ENCODE results near the gene GPATCH2. TPM values are rescaled to one million over a fixed set of nuclear protein-coding genes. Genes with fewer than 3 reads are reported as not detected.

The GPATCH2 gene
- total RNA-seq, 1 donor from 2014 or later = 12.9 TPM

DNA sequence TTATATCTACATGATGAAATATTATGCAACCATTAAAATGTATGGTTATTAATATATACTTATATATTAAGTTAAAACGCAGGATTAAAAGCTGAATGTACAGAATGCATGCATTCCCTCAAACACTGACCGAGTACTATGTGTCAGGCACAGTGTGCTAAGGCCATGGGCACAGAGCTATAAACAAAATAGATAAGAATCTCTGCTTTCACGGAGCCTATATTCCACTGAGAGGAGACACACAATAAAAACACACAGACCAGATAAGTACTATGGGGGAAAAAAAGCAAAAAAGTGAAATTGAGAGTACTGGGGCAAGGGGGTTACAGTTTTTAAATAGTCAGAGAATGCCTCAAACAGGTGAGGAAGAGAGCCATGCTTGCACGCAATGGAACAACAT is 62.7 kb downstream of the GPATCH2 start:
- H3K27ac Mint-ChIP-seq = no peak overlapping the region
- H3K36me3 Mint-ChIP-seq (ENCODE audit: low read depth) = no peaks in the 10 kb centered on the region
- no peaks in the 10 kb centered on the region for H3K9me3 Mint-ChIP-seq
- no peak overlapping the region for H3K4me3 Mint-ChIP-seq
- no peak for DNase-seq (ENCODE audit: low spot score)
- H3K27me3 Mint-ChIP-seq (ENCODE audit: insufficient read depth) = no peaks in the 10 kb centered on the region
- intact Hi-C loops (cut with micrococcal nuclease) = no loop called here
- no peaks in the 10 kb centered on the region for H3K4me1 Mint-ChIP-seq (ENCODE audit: low read depth)

DNA sequence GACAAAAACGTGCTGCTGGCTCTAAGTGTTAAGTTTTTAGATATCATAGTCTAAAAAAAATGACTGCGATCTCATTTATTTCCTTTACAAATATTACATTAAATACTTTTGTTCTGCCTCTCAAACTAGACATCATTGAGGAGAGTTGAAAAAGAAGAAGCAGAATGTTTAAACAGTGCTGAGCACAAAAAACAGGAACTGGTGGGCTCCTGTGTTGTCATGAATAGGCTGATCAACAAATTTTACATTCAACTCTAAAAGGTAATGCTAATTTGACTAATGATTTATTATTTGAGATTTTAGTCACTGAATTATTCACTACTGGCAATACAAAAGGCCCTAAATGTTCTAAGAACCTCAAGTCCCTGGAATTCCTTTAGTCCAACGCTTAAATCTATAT is 66.1 kb downstream of the GPATCH2 start:
- Mint-ChIP-seq H3K4me3 (no peak overlapping the region), H3K27ac (no peak overlapping the region), H3K27me3 (ENCODE audit: insufficient read depth) (no peaks in the 10 kb centered on the region), H3K36me3 (ENCODE audit: low read depth) (no peaks in the 10 kb centered on the region), H3K4me1 (ENCODE audit: low read depth) (no peaks in the 10 kb centered on the region), H3K9me3 (no peaks in the 10 kb centered on the region)
- intact Hi-C loops (cut with micrococcal nuclease) = no loop called here
- DNase-seq (ENCODE audit: low spot score) = no peak

DNA sequence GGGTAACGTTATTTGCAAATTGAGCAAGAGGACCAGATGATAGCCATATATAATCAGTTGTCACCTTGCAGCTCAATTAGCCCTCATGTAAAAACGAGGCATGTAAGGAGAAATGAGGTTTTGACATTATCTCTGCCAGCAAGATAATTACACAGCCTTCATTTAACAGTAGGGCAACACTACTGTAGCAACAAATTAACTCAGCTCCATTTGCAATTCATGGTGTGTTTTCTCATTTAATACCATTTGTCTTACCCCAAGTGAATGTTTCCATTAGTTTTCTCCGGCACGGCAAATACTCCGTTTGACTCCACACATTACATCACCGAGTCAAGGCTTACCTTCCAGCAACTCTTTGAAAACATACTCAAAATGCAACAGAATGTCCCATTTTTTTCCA is 66.7 kb downstream of the GPATCH2 start:
- H3K27me3 Mint-ChIP-seq (ENCODE audit: insufficient read depth) = no peaks in the 10 kb centered on the region
- H3K4me1 Mint-ChIP-seq (ENCODE audit: low read depth) = no peaks in the 10 kb centered on the region
- no peaks in the 10 kb centered on the region for H3K9me3 Mint-ChIP-seq
- no peaks in the 10 kb centered on the region for H3K36me3 Mint-ChIP-seq (ENCODE audit: low read depth)
- no peak overlapping the region for H3K4me3 Mint-ChIP-seq
- DNase-seq (ENCODE audit: low spot score) = no peak
- intact Hi-C loops (cut with micrococcal nuclease) = no loop called here
- no peak overlapping the region for H3K27ac Mint-ChIP-seq

DNA sequence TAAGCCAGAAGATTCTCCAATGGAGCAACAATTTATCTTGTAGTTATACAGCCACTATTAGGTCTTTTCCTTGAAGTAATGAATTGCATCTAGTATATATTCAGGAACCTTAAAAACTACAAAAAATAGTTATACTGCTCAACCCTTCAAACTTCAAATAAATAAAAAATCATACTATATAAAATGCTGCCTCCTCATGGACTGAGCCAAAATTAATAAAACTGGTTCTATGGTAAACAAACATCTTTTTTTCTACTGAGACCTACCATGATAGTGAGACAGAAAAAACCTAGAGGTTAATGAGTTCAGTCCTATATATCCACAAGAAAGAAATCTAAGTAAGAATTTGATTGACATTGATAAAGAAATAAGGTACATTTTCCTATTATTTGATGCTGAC is 67.7 kb downstream of the GPATCH2 start:
- intact Hi-C loops (cut with micrococcal nuclease) = no loop called here
- no peaks in the 10 kb centered on the region for H3K27me3 Mint-ChIP-seq (ENCODE audit: insufficient read depth)
- H3K27ac Mint-ChIP-seq = no peak overlapping the region
- no peak overlapping the region for H3K4me3 Mint-ChIP-seq
- no peak for DNase-seq (ENCODE audit: low spot score)
- H3K4me1 Mint-ChIP-seq (ENCODE audit: low read depth) = no peaks in the 10 kb centered on the region
- no peaks in the 10 kb centered on the region for H3K36me3 Mint-ChIP-seq (ENCODE audit: low read depth)
- H3K9me3 Mint-ChIP-seq = no peaks in the 10 kb centered on the region

DNA sequence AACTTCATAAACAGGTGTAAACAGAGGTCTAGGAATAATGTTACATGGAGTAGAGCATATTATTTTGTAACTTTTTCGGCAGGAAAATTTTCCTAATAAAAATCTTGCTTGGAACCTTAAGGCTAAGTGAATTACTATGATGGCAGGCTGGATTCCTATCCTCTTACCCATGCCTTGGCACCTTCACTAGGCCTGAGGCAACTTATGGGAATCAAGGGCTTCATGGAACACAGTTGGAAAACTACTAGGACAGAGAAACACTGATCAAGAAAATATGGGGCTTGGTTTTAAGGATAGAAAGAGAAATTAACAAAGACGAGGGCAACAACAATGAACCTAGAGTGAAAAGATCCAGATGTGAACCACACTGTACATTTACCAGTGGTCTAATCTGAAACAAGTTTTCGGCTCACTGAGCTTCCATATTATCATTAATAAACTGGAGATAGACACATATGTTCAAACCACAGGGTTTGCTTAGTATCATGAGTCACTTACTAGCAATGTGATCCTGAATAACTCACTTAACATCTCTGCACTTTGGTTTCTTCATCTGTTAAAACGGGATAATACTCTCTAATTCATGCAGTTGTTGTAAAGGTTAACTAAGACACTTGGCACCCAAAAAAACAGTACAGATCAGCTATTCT is 68.5 kb downstream of the GPATCH2 start:
- intact Hi-C loops (cut with micrococcal nuclease) = no loop called here
- Mint-ChIP-seq H3K9me3 (no peaks in the 10 kb centered on the region), H3K36me3 (ENCODE audit: low read depth) (no peaks in the 10 kb centered on the region), H3K4me3 (no peak overlapping the region), H3K27me3 (ENCODE audit: insufficient read depth) (no peaks in the 10 kb centered on the region), H3K27ac (no peak overlapping the region), H3K4me1 (ENCODE audit: low read depth) (no peaks in the 10 kb centered on the region)
- no peak for DNase-seq (ENCODE audit: low spot score)

DNA sequence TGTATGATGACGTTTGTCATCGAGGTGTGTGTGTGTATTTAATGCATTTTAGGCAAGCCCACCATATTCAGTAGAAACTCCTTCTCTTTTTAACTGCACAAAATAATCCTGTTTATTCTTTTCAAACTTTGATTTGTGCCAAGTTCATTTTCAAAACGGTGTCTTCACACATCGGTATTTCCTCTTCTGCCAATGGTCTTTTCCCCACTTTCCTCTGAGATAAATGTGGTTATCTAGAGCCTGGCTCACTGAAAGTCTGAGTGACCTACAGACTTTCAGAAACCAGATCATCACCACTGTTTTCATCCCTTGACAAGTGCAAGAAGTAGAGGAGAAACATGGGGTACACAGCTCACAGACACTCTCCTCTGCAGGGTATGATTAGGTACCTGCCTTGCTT is 69.4 kb downstream of the GPATCH2 start:
- Mint-ChIP-seq H3K4me1 (ENCODE audit: low read depth) (no peaks in the 10 kb centered on the region), H3K4me3 (no peak overlapping the region), H3K36me3 (ENCODE audit: low read depth) (no peaks in the 10 kb centered on the region), H3K9me3 (no peaks in the 10 kb centered on the region), H3K27ac (no peak overlapping the region), H3K27me3 (ENCODE audit: insufficient read depth) (no peaks in the 10 kb centered on the region)
- DNase-seq (ENCODE audit: low spot score) = no peak
- intact Hi-C loops (cut with micrococcal nuclease) = no loop called here

DNA sequence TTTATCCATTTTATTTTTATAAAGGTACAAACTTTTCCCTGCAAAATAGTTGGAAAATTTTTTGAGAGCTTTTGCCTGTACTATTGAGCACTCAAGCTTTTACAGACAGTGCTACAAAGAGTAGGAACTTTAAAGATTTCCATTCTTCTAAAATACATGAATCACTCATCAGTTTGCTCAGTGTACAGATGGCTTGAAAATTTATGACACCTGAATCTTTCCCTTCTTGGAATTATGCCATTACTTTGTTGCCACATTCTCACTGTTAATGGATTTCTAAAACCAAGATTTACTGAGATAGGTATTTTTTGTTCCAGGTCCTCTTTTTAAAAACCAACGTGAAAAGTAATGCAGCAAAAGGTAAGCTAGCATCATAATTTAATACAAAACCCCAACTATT is 76.0 kb downstream of the GPATCH2 start:
- DNase-seq (ENCODE audit: low spot score) = no peak
- H3K27me3 Mint-ChIP-seq (ENCODE audit: insufficient read depth) = no peaks in the 10 kb centered on the region
- intact Hi-C loops (cut with micrococcal nuclease) = no loop called here

DNA sequence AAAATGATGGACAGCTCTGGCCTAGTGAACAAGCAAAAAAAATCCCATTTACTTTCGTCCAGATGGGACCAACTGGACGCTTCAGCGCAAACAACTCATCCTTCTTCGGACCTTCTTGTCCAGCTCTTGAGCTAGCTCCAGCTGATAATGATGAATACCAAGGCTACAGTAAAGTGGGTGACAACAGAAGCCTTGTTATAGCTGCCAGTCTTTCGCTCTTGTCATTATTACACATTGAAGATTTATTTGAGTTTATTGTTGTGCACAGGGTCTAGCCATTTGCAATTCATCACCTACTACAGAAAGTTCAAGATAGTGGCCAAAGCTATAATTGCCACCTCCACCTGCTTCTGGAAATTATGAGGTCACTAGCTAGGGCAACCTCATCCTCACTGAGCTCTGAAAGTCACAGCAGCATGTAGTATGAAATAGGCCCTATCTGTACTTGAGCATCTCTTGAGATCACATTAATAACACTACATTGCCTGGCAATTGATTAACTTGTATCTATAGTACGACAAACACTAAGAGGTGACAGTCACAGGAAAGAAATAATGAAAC is 76.9 kb downstream of the GPATCH2 start:
- Mint-ChIP-seq H3K4me1 (ENCODE audit: low read depth) (no peaks in the 10 kb centered on the region), H3K27me3 (ENCODE audit: insufficient read depth) (no peaks in the 10 kb centered on the region), H3K27ac (no peak overlapping the region), H3K36me3 (ENCODE audit: low read depth) (no peaks in the 10 kb centered on the region), H3K9me3 (peaks cover 3% of the 10 kb centered on the region), H3K4me3 (no peak overlapping the region)
- DNase-seq (ENCODE audit: low spot score) = no peak
- intact Hi-C loops (cut with micrococcal nuclease) = no loop called here

More for the DNA sequence above, 76.0 kb downstream of the GPATCH2 start:
- Mint-ChIP-seq H3K4me1 (ENCODE audit: low read depth) (no peaks in the 10 kb centered on the region), H3K27ac (no peak overlapping the region), H3K9me3 (no peaks in the 10 kb centered on the region), H3K4me3 (no peak overlapping the region), H3K36me3 (ENCODE audit: low read depth) (no peaks in the 10 kb centered on the region)

DNA sequence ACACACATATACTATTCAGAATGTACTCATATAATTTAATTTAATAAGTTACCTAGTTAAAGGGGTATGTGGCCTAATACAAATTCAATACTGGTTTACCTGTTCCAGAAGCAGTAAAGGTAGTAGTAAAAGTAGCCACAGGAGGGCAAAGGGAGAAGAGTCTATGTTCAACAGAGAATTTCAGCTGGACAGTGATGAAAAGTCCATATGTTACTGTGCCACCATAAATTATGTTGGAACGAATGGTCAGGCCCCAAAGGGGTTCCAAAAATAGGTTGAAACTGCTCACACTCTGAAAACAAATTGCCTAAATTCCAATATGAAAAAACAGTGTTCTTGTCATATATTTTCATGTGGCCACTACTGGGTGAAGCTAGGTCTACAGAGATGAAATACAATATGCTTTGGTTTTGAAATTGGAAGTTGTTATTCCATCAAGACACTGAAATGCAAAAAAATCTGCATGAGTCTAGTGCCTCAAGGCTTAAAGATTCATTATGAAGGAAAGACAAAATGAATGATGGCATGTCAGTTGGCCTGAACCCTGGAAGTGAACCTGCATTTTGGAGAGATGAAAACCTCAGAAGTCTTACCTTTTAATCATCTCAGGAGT is 78.4 kb downstream of the GPATCH2 start:
- no peak overlapping the region for H3K4me3 Mint-ChIP-seq
- H3K36me3 Mint-ChIP-seq (ENCODE audit: low read depth) = peaks cover 2% of the 10 kb centered on the region
- no peak overlapping the region for H3K27ac Mint-ChIP-seq
- no peaks in the 10 kb centered on the region for H3K4me1 Mint-ChIP-seq (ENCODE audit: low read depth)
- DNase-seq (ENCODE audit: low spot score) = no peak
- no peaks in the 10 kb centered on the region for H3K27me3 Mint-ChIP-seq (ENCODE audit: insufficient read depth)
- peaks cover 10% of the 10 kb centered on the region for H3K9me3 Mint-ChIP-seq
- intact Hi-C loops (cut with micrococcal nuclease) = no loop called here

DNA sequence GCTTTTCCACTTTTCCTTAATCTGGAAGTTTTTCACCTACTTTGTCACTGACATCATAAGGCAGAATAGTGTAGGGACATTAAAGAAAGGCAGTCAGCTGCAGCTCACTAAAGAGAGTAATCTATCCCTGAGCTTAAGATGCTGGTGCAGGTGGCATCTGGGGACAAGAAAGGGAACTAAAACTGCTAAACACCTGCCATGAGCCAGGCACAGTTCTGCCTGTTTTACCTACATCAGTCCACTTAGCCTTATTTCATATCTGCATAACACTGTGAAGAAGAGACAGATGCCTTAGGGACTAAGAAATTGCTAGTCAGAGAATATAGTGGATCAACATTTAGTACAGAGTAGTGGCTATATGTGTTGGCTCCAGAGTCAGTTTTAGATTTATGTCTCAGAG is 88.1 kb downstream of the GPATCH2 start:
- Mint-ChIP-seq H3K4me1 (ENCODE audit: low read depth) (no peaks in the 10 kb centered on the region), H3K27me3 (ENCODE audit: insufficient read depth) (no peaks in the 10 kb centered on the region), H3K9me3 (peaks cover 11% of the 10 kb centered on the region), H3K4me3 (no peak overlapping the region), H3K36me3 (ENCODE audit: low read depth) (peaks cover 1% of the 10 kb centered on the region), H3K27ac (no peak overlapping the region)
- no peak for DNase-seq (ENCODE audit: low spot score)
- intact Hi-C loops (cut with micrococcal nuclease) = no loop called here

DNA sequence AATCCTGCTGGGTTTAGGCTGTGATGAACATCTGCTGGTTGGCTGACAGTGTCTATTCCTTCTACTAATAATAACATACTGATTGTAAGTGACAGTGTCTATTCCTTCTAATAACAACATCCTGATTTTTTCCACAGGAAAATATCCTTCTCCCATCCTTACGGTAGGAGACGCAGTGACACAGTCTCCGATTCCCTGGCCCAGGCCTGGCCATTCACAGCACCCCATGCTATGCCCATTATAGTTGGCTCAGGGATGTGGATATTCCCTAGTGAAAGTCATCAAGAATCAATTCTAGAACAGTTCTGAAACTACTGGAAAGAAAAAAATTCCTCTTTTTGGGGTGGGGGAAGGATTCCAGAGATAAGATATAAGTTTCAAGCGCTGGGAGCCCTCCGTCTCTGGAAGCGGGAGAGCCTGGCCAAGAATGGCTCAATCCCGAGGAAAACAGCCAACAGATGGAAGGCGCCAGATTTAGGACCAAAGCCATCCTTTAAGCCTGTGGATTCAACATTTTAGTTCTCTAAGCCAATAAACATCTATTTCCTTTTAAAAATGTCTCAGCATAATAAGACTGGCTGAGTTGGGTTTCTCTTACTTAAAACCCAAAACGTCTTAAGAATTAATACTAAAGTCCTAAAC is 88.6 kb downstream of the GPATCH2 start:
- no peaks in the 10 kb centered on the region for H3K36me3 Mint-ChIP-seq (ENCODE audit: low read depth)
- intact Hi-C loops (cut with micrococcal nuclease) = no loop called here
- H3K4me1 Mint-ChIP-seq (ENCODE audit: low read depth) = no peaks in the 10 kb centered on the region
- no peak for DNase-seq (ENCODE audit: low spot score)
- no peak overlapping the region for H3K27ac Mint-ChIP-seq
- peaks cover 6% of the 10 kb centered on the region for H3K9me3 Mint-ChIP-seq
- H3K27me3 Mint-ChIP-seq (ENCODE audit: insufficient read depth) = no peaks in the 10 kb centered on the region
- no peak overlapping the region for H3K4me3 Mint-ChIP-seq

DNA sequence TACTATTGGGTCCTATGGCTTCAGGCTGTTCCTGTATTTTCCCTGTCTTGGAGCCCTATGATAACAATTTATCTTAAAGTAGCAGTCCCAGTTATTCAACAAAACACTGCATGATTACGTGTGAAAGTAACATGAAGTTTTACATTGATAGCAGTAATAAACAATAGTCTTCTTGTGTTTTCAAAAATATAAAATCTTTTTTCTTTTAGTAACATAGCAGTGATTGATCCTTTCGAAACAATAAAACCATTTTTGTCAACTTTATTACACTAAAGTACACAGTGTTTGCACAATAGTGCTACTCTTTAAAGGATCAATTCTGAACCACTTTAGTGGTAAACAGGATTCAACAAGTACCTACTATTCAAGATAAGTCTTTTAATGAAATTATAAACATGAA is 90.6 kb downstream of the GPATCH2 start:
- Mint-ChIP-seq H3K27me3 (ENCODE audit: insufficient read depth) (no peaks in the 10 kb centered on the region), H3K27ac (no peak overlapping the region)
- intact Hi-C loops (cut with micrococcal nuclease) = no loop called here

DNA sequence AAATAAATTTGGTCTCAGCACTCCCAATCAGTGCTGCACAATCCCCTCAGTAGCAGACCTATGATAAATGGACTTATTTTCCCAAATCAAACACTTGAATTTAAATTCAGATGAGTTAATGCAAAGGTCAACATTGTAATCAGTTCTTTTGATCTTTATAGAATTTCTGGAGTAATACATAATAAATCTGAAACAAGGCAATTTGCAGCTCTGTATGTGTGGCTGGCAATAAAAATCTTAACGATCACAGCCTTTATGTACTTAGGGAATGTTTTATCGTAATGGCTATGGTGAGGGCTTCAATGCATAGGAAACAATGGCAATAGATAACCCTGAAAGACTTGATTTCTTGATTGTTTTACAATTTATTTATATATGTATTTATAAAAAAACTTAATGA is 91.4 kb downstream of the GPATCH2 start:
- Mint-ChIP-seq H3K36me3 (ENCODE audit: low read depth) (no peaks in the 10 kb centered on the region), H3K4me1 (ENCODE audit: low read depth) (no peaks in the 10 kb centered on the region), H3K4me3 (no peak overlapping the region), H3K27ac (no peak overlapping the region), H3K27me3 (ENCODE audit: insufficient read depth) (no peaks in the 10 kb centered on the region), H3K9me3 (no peaks in the 10 kb centered on the region)
- intact Hi-C loops (cut with micrococcal nuclease) = no loop called here
- no peak for DNase-seq (ENCODE audit: low spot score)

More for the DNA sequence above, 90.6 kb downstream of the GPATCH2 start:
- no peak for DNase-seq (ENCODE audit: low spot score)
- Mint-ChIP-seq H3K4me3 (no peak overlapping the region), H3K4me1 (ENCODE audit: low read depth) (no peaks in the 10 kb centered on the region), H3K36me3 (ENCODE audit: low read depth) (no peaks in the 10 kb centered on the region), H3K9me3 (no peaks in the 10 kb centered on the region)

Measured in activated T-helper 1 cell treated with anti-CD3 and anti-CD28 coated beads, Interleukin-12 subunit alpha, Interleukin-12 subunit beta, Interleukin-2, Interleukin-4 antibody, amounts not matched to agents 30 ng/mL and 10 ng/mL and 1 ng/mL, durations not matched to agents 14 hours and 24 hours and 36 hours (primary cell).